OCI-LY3 (cell line): ENCODE data around the gene NDUFA9.

Source experiments
- H2AFZ ChIP-seq: fragments of 200-600, 300-600 bp; shearing (Covaris generic); 2 replicates; pipeline ENCODE4 v1.6.0; 2014; ENCODE audit warnings: antibody characterized with exemption, low read depth, low read length
- H3K27ac ChIP-seq: fragments of 200-600, 300-600 bp; sonication (generic); 2 replicates; pipeline ENCODE4 v1.5.1; 2014; ENCODE audit warnings: mild to moderate bottlenecking, low read length, moderate library complexity, mixed read lengths
- H3K27me3 ChIP-seq: fragments of 200-600, 300-600 bp; sonication (generic); 2 replicates; pipeline ENCODE4 v1.6.1; 2014; ENCODE audit warnings: low read depth, low read length, mixed read lengths
- H3K36me3 ChIP-seq: fragments of 200-600, 300-600 bp; sonication (generic); replicated peaks from 2 replicates; pipeline ENCODE3; 2014; ENCODE audit warnings: low read depth, low read length, mixed read lengths
- H3K4me1 ChIP-seq: fragments of 300-600, 200-600 bp; sonication (generic); 2 replicates; pipeline ENCODE4 v1.6.1; 2014; ENCODE audit warnings: low read length, mixed read lengths
- H3K4me2 ChIP-seq: fragments of 200-600, 300-600 bp; sonication (generic); 2 replicates; pipeline ENCODE4 v1.6.1; 2014; ENCODE audit warnings: low read length, mixed read lengths
- H3K4me3 ChIP-seq: fragments of 300-600, 200-600 bp; sonication (generic); 2 replicates; pipeline ENCODE4 v1.5.1; 2014; ENCODE audit warnings: antibody characterized with exemption, mild to moderate bottlenecking, low read length, moderate library complexity
- H3K79me2 ChIP-seq: fragments of 300-600, 200-600 bp; shearing (Covaris generic); 2 replicates; pipeline ENCODE4 v1.6.1; 2014; ENCODE audit warnings: mild to moderate bottlenecking, low read length, mixed read lengths
- H3K9ac ChIP-seq: fragments of 300-600, 200-600 bp; shearing (Covaris generic); 2 replicates; pipeline ENCODE4 v1.6.0; 2014; ENCODE audit warnings: mild to moderate bottlenecking, low read length, moderate library complexity
- H3K9me3 ChIP-seq: fragments of 200-600, 300-600 bp; shearing (Covaris generic); 2 replicates; pipeline ENCODE4 v1.6.1; 2014; ENCODE audit warnings: low read length, mixed read lengths; ENCODE audit not compliant: insufficient read depth
- H4K20me1 ChIP-seq: fragments of 200-600, 300-600 bp; sonication (generic); 2 replicates; pipeline ENCODE4 v1.6.1; 2016; ENCODE audit warnings: low read length, mixed read lengths; ENCODE audit not compliant: insufficient read depth
- EZH2phosphoT487 ChIP-seq: fragments of 200-600 bp; shearing (Covaris generic); IDR thresholded peaks from 2 replicates; pipeline ENCODE4 v1.6.1; 2018; ENCODE audit warnings: antibody characterized with exemption, mixed run types, low read depth
- TF ChIP-seq, protein P1 (sequence below): fragments of 200-600, 300-600 bp; sonication (generic); IDR thresholded peaks from 2 replicates; pipeline ENCODE4 v1.5.1; 2014; ENCODE audit warnings: antibody characterized with exemption, low read length, low read depth

Gene NDUFA9

DNA sequence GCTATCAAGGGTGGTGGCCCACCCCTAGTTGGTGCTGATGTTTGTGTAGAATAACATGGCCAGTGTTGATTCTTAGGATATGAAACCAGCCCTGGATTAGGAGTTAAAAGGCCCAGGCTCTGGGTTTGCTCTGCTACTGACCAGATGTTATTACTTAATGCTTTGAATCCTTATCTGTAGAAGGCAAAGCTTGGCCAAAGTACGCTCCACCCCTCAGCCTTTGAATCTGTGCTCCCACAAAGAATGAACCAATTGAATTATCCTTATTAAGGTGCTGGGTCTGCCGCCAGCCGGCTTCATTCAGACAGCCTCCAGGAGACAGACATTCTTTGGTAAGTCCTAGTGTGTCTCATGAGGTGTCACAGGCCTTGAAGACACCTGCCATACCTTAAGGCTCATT lies 41.9 kb upstream of the NDUFA9 start:
- Histone ChIP-seq H2AFZ (no peak overlapping the region), H3K4me1 (peaks cover 4% of the 10 kb centered on the region), H4K20me1 (no peaks in the 10 kb centered on the region), H3K9ac (no peak overlapping the region), H3K4me2 (no peak overlapping the region), H3K79me2 (peaks cover 19% of the 10 kb centered on the region), H3K9me3 (no peaks in the 10 kb centered on the region), H3K27me3 (peaks cover 6% of the 10 kb centered on the region; the same call in 1 of the 2 replicates), H3K27ac (no peak overlapping the region), H3K36me3 (peaks cover 17% of the 10 kb centered on the region), H3K4me3 (no peak overlapping the region)
- TF ChIP-seq, protein P1, sequence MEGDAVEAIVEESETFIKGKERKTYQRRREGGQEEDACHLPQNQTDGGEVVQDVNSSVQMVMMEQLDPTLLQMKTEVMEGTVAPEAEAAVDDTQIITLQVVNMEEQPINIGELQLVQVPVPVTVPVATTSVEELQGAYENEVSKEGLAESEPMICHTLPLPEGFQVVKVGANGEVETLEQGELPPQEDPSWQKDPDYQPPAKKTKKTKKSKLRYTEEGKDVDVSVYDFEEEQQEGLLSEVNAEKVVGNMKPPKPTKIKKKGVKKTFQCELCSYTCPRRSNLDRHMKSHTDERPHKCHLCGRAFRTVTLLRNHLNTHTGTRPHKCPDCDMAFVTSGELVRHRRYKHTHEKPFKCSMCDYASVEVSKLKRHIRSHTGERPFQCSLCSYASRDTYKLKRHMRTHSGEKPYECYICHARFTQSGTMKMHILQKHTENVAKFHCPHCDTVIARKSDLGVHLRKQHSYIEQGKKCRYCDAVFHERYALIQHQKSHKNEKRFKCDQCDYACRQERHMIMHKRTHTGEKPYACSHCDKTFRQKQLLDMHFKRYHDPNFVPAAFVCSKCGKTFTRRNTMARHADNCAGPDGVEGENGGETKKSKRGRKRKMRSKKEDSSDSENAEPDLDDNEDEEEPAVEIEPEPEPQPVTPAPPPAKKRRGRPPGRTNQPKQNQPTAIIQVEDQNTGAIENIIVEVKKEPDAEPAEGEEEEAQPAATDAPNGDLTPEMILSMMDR: no peak
- no peak for TF ChIP-seq EZH2phosphoT487

DNA sequence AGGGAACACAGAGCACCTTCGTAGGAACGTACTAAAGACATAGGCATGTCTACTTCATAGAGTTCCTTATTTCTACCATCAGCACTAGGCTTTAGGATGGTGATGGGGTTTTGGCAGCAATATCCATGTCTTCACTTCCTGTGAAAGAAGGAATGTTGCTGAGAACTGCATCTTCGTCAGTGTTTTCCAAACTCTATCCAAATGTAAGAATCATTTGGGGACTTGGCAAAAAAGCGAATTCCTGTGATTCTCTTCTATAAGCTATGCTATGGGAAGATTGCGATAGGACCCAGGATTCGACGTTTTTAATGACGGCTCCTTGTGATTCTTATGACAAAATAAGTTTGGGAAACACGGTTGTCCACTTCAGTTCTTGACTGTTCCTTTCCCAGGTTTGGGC lies 39.8 kb upstream of the NDUFA9 start:
- Histone ChIP-seq H2AFZ (no peak overlapping the region), H3K4me3 (no peak overlapping the region), H3K36me3 (peaks cover 31% of the 10 kb centered on the region), H3K4me1 (peaks cover 4% of the 10 kb centered on the region), H3K9ac (no peak overlapping the region), H3K79me2 (peaks cover 19% of the 10 kb centered on the region), H3K9me3 (no peaks in the 10 kb centered on the region), H3K27ac (no peak overlapping the region), H4K20me1 (no peaks in the 10 kb centered on the region), H3K27me3 (no peaks in the 10 kb centered on the region), H3K4me2 (no peak overlapping the region)
- no peak for TF ChIP-seq EZH2phosphoT487
- TF ChIP-seq, protein P1: no peak

DNA sequence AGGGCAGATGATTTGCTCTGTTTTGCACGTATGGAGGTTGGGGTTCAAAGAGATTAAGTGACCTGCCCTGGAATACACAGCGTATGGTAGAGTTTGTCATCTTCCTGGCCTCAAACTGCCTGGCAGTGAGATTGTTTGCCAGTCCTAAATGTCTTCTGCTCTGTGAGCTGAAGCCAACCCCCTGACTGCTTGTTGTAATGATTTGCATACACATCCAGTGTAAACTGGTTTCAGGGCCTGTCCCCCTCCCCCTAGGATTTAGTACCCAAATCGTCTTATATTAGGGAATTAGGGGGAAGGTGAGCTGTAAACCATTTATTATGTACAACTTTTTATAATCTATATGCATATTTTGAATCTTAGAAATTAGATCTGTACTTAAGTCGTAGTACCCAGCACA lies 38.4 kb upstream of the NDUFA9 start:
- Histone ChIP-seq H3K4me2 (no peak overlapping the region), H2AFZ (no peak overlapping the region), H3K27me3 (no peaks in the 10 kb centered on the region), H3K9me3 (no peaks in the 10 kb centered on the region), H4K20me1 (no peaks in the 10 kb centered on the region), H3K9ac (no peak overlapping the region), H3K36me3 (peaks cover 40% of the 10 kb centered on the region), H3K79me2 (peaks cover 12% of the 10 kb centered on the region), H3K4me1 (peaks cover 10% of the 10 kb centered on the region), H3K4me3 (no peak overlapping the region), H3K27ac (no peak overlapping the region)
- TF ChIP-seq EZH2phosphoT487: no peak
- TF ChIP-seq, protein P1: no peak

DNA sequence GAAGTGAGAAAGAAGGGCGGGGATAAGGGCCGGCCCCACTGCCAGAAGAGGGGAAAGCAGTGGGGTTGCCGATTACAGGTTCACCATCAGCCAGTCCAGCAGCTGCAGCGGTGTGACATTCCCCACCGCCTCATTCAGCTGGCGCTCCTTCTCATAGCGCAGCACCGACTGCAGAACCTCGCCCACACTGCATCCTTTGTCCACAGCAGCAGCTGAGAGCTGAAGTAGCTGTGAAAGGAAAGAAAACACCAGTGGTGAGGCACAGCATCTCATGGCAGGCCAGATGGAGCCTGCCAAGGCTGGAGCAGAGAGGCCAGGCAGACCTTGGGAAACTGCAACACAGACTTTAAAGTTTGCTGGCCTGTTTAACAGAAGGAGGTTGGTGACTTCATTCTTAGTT lies 33.2 kb upstream of the NDUFA9 start:
- no peak overlapping the region for H3K27ac ChIP-seq
- no peak overlapping the region for H3K4me3 ChIP-seq
- peaks cover 39% of the 10 kb centered on the region for H3K36me3 ChIP-seq
- no peak overlapping the region for H3K4me2 ChIP-seq
- H3K4me1 ChIP-seq: peaks cover 10% of the 10 kb centered on the region; the same call in 1 of the 2 replicates
- H2AFZ ChIP-seq: no peak overlapping the region
- no peaks in the 10 kb centered on the region for H3K27me3 ChIP-seq
- H3K79me2 ChIP-seq: no peaks in the 10 kb centered on the region
- no peaks in the 10 kb centered on the region for H4K20me1 ChIP-seq
- TF ChIP-seq, protein P1: no peak
- no peak for TF ChIP-seq EZH2phosphoT487
- no peak overlapping the region for H3K9ac ChIP-seq
- H3K9me3 ChIP-seq: no peaks in the 10 kb centered on the region
